Right renal cortex interstitium (tissue), 3 donors: Measurements from ENCODE around the gene RNF7. TPM values are rescaled to one million over a fixed set of nuclear protein-coding genes. Genes with fewer than 3 reads are reported as not detected.
"Not testable (repeated sequence)": the region's sequence is repeated elsewhere in the genome, so short reads cannot be mapped to it uniquely, and the experiment has no call there.

ENCODE experiments used
- DNase-seq, 3 donors: peaks; one replicate each; pipeline ENCODE4 v3.0.0-alpha.2; 2013; ENCODE audit warnings: low read depth in 3 of 3, low spot score in 2 of 3
- polyA plus RNA-seq, 3 donors: library from polyadenylated mRNA; unstranded; fragments of 120-200 nt; gene quantifications; one replicate each; pipeline ENCODE4 v1.2.1, GENCODE V29; 2013; ENCODE audit not compliant: insufficient read length in 3 of 3

The RNF7 gene
- polyA plus RNA-seq, 3 donors, result 111 to 131 (median 128) TPM

DNA sequence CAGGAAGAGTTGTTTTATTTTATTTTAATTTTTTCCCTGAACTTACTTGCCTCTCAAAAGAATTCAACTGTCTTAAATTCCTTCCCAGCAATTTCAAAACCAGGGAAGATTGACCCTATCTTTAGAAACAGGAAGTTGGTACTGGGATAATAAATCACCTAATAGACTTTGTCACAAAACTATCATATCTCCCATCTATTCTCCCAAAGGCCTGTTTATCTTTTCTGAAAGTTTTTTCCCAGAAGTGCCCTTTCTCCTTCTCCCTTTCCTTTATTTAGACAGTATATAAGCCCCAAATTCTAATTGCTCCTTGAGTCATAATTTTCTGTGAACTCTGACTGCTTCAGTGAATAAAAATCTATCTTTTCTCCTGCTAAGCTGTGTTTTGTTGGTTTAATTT, 2.9 kb upstream of the RNF7 start:
- no peak for DNase-seq

DNA sequence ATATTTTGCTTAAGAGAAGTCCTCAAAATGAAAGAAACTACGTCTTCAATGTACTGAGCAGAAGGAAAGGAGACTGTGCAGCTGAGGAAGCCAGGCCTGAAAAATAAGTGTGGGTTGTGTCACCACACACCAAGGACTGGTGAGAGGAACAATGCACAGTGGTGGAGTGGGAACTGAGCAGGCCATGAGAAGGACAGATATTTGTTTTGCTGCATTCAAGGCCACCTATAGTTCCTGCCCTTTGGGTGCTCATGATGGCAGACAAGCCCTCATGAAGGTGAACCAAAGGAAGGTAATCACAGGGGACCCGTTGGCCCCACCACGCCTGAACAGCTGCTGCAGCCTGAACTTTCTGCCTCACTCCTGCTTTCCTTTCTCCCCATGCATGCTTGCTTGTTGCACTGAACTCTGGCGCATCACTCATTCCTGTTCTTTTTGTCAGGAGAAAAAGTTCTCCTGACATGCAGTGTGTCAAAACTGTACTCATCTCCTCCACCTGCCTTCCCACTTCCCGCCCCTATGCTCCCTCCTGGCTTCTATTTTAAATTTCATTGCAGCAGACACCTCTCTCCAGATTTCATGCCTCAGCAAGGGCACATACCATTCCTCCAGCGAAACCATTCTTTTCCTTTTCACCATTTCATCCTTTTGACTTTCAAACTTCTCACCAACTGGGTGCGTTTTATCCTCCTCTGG, 2.2 kb upstream of the RNF7 start:
- no peak for DNase-seq

DNA sequence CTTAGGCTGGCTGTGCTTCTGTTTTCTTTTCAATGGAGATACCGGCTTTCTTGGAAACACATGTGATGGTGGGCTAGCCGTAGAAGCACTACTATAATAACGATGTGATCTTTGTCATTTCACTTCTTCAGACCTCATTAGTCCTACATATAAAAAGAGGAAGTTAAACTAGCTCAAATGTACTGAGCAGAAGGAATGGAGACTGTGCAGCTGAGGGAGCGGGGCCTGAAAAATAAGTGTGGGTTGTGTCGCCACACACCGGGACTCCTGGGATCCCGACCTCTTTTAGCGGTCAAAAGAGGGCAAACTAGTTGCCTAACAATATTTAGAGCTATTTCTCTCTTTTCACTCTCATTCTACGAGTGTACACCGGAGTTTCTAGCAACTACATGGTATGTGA, 1.0 kb upstream of the RNF7 start:
- DNase-seq, result no peak

DNA sequence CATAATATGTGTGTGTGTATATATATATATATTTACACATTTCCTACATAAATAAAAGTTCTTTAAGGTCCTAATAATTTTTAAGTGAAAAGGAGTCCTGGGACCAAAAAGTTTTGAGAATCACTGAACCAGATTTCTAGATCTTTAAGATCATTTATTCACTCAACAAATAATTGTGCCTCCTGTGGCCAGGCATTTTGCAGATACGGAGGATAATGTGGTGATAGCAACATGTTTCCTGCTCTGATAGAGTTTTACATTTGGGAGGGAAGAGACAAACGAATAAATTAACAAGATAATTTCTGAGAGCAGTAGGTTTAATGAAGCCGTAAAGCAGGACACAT, 448 bp upstream of the RNF7 start:
- no peak for DNase-seq

DNA sequence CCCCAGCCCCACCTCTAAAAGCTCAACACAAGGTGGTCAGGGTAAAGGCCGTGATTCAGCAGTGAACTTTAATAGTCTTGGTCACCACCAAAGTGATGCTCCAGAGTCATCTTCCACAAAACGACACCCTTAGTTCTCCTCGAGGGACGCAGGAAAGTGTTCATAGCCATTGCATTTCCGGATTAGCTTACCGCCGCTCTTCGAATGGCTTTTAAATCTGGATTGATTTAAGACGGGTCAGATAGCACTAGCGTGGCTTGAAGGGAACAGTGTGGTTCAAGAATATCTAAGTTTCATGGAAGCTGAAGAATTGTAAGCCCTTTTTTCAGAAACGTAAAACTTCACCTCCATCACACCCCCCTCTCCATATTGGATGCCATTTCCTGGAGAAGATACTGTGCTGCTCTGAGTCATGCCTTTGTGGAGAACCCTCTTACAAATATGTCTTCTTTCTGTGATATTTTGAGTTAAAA, 829 bp downstream of the RNF7 start:
- DNase-seq, result peak; percentile 16 to 48 (median 34)

DNA sequence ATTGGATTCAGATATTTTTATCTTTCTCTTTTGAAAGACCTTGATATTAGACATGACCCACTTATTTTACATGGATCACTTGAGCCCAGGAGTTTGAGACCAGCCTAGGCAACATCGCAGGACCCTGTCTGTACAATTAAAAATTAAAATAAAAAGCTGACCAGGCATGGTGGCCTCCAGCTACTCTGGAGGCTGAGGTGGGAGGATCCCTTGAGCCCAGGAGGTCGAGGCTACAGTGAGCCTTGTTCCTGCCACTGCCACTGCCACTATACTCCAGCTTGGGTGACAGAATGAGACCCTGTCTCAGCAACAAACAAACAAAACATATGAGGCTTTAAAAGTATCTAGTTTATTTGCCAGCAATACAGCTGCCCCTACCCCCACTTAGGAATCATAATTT, 1.6 kb downstream of the RNF7 start:
- DNase-seq, result no peak

DNA sequence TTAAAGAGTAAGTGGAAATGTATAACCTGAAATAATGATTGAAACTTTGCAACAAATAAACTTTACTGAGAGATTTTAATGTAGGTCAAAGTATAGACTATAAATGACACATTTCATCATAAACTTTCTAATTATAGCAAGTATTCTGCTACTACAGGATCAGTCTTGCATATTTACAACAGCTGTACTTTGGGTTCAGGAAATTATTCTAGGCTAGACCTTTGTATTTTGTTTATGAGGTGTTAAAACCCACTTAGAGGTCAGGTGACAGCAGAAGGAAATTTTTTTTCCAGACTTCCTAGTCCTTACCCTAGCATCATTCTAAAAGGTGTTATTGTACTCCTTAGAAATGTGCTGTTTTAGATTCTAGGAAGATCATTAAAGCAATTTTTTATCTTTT, 2.3 kb downstream of the RNF7 start:
- no peak for DNase-seq

DNA sequence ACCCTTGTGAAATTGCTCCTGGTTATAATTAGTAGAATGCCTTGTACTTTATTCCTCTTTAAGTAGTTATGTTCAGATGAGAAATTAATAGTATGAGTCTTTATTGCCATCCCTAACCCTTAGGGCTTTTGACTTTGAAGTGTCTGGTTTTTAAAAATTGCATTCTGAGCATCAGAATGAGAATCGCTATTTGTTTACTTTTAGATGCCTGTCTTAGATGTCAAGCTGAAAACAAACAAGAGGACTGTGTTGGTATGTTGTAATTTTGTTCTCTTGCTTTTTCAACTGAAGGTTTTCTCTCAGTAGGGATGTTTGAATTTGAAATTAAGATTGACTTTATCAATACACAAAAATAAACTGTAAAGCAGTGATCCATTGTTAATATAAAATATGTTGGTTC, 5.2 kb downstream of the RNF7 start:
- no peak for DNase-seq

DNA sequence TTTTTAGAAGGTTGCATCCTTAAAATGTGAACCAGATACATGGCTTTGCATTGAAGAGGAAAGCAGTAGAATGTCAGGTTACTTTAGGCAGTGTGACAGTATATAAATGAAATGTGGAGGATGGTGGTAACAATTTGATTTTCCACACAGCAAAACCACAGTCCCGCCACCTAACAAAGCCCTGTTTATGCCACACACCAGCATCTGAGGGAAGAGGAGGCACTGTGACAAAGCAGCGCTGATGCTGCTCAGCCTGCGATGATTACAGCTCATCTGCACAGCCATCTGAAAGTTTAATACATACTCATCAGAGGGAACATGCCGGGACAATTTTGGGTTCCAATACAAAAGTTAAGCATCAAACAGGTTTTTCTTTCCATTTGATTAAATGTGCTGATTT, 8.9 kb downstream of the RNF7 start:
- DNase-seq, result no peak

DNA sequence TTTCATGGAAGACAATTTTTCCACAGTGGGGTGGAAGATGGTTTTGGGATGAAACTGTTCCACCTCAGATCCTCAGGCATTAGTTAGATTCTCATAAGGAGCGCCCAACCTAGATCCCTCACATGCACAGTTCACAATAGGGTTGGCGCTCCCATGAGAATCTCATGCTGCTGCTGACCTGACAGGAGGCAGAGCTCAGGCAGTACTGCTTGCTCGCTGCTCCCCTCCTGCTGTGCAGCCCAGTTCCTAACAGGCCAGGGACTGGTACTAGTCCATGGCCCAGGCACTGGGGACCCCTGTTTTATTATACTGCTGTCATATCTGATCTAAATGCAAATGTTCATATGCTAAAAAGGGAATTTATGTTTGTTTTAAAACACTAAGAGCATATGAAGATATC, 15.3 kb downstream of the RNF7 start:
- no peak for DNase-seq

DNA sequence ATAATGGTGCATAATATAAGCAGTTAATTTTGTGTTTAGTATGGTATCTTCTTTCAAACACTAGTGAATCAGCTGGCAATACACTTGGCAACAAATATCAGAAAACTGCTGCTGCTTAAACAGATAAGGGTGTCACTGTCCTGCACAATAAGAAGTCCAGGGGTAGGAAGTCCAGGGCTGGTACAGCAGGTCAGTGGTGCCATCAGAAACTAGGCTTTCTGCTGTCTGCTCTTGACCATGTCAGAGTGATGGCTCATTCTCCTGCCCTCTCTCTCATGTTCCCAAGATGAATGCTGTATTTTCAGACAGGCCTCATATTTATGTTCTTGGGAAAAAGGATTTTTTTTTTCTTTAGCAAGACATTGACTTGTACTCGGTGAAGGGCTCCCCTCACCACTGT, 15.9 kb downstream of the RNF7 start:
- DNase-seq, result no peak

DNA sequence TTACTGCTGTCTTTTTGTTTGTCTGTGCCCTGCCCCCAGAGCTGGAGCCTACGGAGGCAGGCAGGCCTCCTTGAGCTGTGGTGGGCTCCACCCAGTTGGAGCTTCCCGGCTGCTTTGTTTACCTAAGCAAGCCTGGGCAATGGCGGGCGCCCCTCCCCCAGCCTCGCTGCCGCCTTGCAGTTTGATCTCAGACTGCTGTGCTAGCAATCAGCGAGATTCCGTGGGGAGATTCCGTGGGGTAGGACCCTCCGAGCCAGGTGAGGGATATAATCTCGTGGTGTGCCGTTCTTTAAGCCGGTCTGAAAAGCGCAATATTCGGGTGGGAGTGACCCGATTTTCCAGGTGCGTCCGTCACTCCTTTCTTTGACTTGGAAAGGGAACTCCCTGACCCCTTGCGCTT, 24.5 kb downstream of the RNF7 start:
- not testable (repeated sequence) for DNase-seq

DNA sequence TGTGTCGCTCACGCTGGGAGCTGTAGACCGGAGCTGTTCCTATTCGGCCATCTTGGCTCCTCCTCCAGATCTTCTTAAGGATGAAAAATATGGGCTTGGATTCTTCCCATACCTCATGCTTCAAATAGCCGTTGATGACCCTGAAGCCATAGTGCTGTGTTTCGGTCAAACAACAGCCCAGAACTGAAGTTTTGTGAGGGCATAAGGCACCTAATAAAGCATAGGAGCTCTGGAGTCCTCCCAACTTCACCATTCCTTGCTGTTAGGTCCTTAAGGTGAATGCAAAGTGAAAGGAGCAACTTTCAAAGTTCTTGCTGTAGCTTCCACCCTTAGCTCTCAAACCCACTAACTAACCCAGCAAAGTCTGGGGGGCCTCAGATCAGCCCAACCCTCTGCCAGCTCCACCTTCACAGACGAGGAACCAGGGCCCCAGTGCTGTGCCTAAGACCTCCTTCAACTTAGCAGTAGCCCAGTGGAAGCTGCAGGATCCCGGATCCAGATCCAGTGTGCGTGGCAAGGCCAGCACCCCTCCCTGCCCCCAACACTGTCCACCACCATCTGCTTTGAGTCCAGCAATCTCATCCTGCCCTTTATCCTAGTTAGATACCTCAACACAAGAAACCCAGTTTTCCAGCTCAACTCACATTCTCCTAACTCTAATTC, 25.1 kb downstream of the RNF7 start, which contains the start of gene GRK7:
Gene GRK7, plus strand, starts transcription at position 321 of the 663 bp plus-strand sequence. CDS start 14,877 bp downstream, outside the sequence.
- DNase-seq, result no peak

DNA sequence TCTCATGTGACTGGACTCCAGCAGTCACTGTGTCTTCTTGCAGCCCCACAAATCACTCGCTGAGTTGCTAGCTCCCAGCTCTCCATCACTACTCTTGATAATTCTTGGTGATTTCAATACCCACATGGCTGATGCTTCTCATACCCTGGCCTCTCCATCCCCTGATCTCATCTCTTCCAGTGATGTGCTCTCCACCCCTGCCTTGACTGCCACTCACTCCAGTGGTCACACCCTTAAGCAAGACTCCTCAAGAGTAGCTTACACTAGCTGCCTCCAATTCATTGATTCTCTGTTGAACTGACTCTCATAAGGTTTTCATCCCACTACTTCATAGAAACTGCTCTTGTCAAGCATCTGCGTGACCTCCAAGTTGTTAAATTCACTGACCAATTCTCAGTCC, 25.9 kb downstream of the RNF7 start:
- DNase-seq, result no peak

DNA sequence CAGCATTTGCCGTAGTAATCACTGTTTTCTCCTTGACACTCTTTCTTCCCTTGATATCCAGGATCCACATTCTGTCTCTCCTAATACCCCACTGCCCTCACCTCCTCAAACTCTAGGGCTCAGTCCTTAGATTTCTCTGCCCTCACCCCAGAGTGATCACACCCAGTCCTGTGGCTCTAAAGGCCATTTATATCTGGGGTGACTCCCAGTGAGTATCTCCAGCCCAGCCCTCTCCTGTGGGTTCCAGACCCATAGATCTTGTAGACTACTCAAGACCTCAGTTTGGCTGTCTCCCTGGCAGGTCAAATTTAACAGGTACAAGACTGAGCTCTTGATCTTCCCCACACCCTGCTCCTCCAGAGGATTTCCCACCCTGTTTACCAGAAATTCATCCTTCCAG, 26.4 kb downstream of the RNF7 start:
- no peak for DNase-seq

DNA sequence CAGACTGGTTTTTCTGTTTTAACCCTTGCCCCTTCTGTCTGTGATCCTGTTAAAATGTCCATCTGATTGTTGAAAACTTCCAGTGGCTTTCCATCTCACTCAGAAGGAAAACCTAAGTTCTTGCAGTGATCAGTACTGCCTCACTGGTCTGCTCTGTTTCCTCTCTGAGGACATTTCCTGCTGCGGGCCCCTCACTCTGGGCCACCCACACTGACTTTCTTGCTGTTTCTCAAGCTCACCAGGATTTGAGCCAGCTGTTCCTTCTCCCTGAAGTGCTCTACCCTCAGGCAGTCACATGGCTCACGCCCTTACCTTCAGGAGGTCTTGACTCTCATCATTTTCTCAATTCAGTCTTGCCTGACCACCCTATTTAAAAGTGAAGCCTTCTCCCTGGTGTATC, 26.9 kb downstream of the RNF7 start:
- peak; percentile 23 to 38 (median 27) for DNase-seq

DNA sequence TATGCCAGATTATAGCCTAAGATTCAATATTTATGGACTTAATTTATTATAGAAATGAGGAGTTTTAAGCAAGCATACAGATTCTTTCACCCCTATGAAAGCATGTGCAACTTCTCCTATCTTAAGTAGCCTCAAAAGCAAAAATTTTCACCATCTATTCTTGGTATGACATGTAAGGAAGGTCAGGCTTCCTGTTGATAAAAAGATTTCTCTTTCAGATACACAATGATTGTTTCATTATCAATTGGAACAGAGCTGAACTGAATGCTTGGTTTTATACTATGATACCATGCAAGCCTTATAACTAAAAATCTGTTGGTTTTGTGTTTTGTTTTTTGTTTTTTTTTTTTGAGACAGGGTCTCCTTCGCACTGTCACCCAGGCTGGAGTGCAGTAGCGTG, 29.0 kb downstream of the RNF7 start:
- DNase-seq, result no peak

DNA sequence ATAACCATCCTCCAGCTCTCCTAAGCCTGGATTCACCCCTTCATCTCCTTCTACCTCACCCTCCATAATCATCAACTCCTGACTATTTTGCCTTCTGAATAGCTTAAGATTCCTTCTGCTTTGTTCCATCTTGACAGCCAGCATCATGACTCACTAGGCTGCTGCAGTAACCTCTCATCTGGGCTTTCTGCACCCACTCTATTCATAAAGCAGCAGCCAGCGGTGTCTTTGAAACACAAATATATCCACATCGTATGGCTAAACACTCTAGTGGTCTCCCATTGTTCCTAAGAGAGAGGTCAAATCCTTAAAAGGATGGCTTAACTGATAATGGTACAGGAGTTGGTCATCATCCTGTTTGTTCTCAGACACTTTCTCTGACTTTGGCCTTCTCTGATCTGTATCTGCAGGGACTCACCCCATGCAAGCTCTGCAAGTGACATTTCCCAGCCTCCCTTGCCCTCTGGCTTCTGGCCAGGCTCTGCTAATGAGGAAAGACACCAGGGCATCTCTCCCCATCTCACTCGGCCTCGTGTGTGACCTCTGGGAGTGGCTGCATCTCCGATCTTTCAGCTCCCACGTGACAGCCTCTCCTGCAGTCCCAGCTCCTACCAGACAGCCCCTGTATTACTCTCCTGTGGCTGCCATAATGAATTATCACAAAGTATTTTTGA, 31.3 kb downstream of the RNF7 start:
- DNase-seq, result no peak

DNA sequence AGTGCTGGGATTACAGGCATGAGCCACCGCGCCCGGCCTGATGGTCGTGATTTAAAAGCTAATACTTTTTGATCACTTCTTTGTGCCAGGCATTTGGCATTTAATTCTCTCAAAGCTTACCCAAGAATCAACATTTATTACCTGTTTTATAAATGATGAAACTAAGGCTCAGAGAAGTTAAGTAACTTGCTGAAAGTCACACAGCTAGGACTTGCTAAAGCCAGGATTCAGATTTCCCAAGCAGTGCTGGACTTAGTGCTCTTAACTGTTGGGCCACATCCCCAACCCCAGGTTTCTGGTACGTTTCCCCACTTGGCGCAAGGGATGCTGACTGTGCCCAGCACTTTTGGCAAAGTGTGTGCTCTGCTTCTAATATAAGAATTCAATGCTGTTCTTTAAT, 35.6 kb downstream of the RNF7 start:
- no peak for DNase-seq

DNA sequence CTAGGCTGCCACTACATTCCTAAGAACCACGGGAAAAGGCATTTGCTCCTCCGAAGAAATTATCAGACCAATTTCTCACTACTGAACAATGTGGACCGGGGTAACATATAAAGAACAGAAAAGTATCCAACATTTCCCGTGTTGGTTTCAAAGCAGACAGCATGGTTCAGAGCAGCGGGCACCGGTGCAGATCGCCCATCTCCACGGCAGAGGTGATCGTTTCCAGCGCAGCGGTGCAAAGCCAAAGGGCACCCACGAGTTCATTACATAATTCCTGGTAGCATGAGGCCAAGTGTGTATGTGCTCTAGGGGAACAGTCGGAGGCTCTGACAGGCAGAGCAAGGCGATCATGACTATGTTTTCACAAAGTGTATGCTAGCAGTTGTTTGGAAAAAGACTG, 38.3 kb downstream of the RNF7 start:
- no peak for DNase-seq

DNA sequence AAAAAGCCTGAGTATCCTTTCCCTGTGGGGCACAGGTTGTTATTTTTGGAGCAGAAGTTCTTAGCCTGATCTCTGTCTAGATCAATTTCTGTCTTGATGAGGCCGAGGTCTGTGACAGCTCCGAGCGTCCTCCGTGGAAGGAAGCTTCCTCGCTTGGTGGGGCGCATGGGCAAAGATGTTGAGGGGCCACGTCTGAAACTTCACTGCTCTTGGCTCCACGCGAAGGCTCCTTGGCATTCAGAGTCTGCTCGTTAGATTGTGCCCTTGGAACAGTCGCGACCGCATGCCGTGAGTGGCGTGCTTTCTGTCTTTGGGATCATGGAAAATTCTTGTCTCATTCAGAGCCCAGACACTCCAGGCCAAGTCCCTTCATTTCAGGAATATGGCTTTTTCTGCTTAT, 38.8 kb downstream of the RNF7 start:
- no peak for DNase-seq
